Activated B cell treated with CpG ODN at 0.5 μM for 24 hours (primary cell): ENCODE results near the gene TMEM87B. TPM values are rescaled to one million over a fixed set of nuclear protein-coding genes. Genes with fewer than 3 reads are reported as not detected.

Experiments
- ATAC-seq: fragments of 200-7000 bp; cut with Tn5 transposase; one replicate; pipeline ENCODE4 v1.10.0; 2021; ENCODE audit warnings: low read depth, mild to moderate bottlenecking, moderate library complexity
- CTCF ChIA-PET: fragments of 350-600 bp; sonication (Branson Sonifier 250); formaldehyde crosslinking; loops from one replicate; lab custom pipeline; 2021; ENCODE audit warnings: antibody characterized with exemption; lab: Charles Lee
- POLR2A ChIA-PET: fragments of 350-600 bp; sonication (Branson Sonifier 250); formaldehyde crosslinking; loops from one replicate; lab custom pipeline; 2021; ENCODE audit warnings: antibody characterized with exemption; lab: Charles Lee
- DNase-seq: peaks from one replicate; pipeline ENCODE4 v3.0.0; 2022
- H3K27ac Mint-ChIP-seq: one replicate; pipeline ENCODE4 v1.8.0; 2020; ENCODE audit warnings: mixed read lengths
- H3K27me3 Mint-ChIP-seq: one replicate; pipeline ENCODE4 v1.8.0; 2021; ENCODE audit warnings: mixed read lengths
- H3K36me3 Mint-ChIP-seq: one replicate; pipeline ENCODE4 v1.8.0; 2021; ENCODE audit warnings: low read depth, mixed read lengths
- H3K4me1 Mint-ChIP-seq: one replicate; pipeline ENCODE4 v1.8.0; 2021; ENCODE audit warnings: mixed read lengths
- H3K4me3 Mint-ChIP-seq: one replicate; pipeline ENCODE4 v1.8.0; 2020; ENCODE audit warnings: mild to moderate bottlenecking, mixed read lengths
- H3K9me3 Mint-ChIP-seq: one replicate; pipeline ENCODE4 v1.8.0; 2020; ENCODE audit warnings: mixed read lengths
- intact Hi-C: fragments of 100-400 bp; cut with micrococcal nuclease; formaldehyde crosslinking; loops from one replicate; pipeline ENCODE4 v1.15.1; 2024
- total RNA-seq: library from RNA; stranded (reverse); gene quantifications from 2 replicates; pipeline ENCODE4 v1.2.3, GENCODE V29; 2022
- TF ChIP-seq, protein P1 (sequence below): fragments of 200-600 bp; IDR thresholded peaks from one replicate; pipeline ENCODE4 v1.8.0; 2022; ENCODE audit warnings: antibody characterized with exemption, mild to moderate bottlenecking

Gene TMEM87B
- total RNA-seq, 1 donor from 2014 or later: 19.8 TPM

DNA sequence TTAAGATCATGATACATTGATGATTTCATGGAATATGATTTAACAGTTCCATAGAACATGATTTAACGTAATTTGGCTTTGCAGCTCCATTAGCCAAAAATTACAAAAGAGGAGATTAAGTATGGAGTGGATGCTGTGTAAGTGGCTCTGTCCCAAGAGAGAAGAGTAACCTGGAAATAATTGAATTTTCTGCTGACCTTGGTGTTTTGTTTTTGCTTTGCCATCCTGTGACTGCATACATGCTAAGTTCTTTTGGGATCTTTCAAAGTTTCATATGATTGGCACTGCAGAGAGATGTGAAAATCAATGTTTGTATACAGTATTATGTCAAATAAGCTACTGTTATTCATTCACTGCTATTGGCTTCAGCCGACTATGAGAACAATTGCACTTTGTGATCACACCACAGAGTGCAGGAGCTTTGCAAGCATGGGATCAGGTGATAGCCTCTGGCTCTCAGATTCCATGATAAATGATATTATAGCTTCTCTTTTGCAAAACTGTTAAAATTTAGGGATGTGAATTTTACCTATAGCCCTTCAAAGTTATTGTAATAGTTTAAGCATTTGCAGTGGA lies 46.1 kb upstream of the TMEM87B start:
- Mint-ChIP-seq H3K4me1 (peaks cover 13% of the 10 kb centered on the region), H3K9me3 (no peaks in the 10 kb centered on the region), H3K36me3 (no peaks in the 10 kb centered on the region), H3K27ac (no peak overlapping the region), H3K27me3 (no peaks in the 10 kb centered on the region), H3K4me3 (no peak overlapping the region)
- no peak for DNase-seq
- intact Hi-C loops: no loop called here
- no peak for ATAC-seq
- ChIA-PET CTCF (no interaction called here), POLR2A (no interaction called here)
- TF ChIP-seq, protein P1, sequence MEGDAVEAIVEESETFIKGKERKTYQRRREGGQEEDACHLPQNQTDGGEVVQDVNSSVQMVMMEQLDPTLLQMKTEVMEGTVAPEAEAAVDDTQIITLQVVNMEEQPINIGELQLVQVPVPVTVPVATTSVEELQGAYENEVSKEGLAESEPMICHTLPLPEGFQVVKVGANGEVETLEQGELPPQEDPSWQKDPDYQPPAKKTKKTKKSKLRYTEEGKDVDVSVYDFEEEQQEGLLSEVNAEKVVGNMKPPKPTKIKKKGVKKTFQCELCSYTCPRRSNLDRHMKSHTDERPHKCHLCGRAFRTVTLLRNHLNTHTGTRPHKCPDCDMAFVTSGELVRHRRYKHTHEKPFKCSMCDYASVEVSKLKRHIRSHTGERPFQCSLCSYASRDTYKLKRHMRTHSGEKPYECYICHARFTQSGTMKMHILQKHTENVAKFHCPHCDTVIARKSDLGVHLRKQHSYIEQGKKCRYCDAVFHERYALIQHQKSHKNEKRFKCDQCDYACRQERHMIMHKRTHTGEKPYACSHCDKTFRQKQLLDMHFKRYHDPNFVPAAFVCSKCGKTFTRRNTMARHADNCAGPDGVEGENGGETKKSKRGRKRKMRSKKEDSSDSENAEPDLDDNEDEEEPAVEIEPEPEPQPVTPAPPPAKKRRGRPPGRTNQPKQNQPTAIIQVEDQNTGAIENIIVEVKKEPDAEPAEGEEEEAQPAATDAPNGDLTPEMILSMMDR: no peak

DNA sequence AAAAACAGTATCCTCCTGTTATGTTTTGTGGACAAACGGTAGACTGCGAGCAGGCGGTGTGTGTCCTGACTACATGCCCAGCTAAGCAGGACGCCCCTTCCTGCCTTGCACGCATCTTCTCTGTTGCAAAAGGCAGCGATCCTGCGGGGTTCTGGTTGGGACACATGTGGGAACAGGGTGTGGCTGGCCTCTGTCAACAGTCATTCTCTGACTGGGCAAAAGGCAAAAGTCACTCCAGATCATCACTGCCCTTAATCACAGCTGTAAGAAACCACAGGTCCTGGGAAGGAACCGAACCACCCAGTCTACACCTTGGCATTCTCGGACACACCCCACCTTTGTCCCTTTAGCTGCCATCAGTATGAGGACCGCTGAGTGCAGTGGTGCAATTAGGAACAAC lies 44.3 kb upstream of the TMEM87B start:
- ATAC-seq (no peak), DNase-seq (no peak)
- Mint-ChIP-seq H3K4me3 (no peak overlapping the region), H3K4me1 (peaks cover 5% of the 10 kb centered on the region), H3K27me3 (peaks cover 3% of the 10 kb centered on the region), H3K36me3 (no peaks in the 10 kb centered on the region), H3K27ac (no peak overlapping the region), H3K9me3 (peaks cover 2% of the 10 kb centered on the region)
- CTCF ChIA-PET: no interaction called here
- POLR2A ChIA-PET: no interaction called here
- TF ChIP-seq, protein P1: no peak
- intact Hi-C loops: no loop called here

DNA sequence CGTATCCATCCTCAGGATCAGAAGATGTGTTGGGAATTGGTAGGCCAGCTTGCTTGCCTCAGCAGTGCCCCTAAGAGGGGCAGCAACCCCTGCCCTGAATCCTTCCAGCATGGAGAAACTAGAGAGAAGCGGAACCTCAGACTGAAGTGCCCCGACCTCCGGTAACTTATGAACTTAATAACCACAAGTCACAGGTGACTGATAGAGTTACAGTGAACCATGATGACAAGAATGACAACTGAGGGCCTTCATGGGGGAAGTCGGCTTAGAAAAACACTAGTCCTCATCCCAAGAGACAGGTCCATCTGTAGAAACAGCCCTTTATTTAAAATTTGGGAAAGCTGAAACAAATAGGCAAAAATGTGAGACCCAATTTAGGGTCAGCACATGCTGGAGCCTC lies 42.5 kb upstream of the TMEM87B start:
- TF ChIP-seq, protein P1: no peak
- Mint-ChIP-seq H3K27ac (no peak overlapping the region), H3K36me3 (no peaks in the 10 kb centered on the region), H3K4me3 (no peak overlapping the region), H3K4me1 (peaks cover 5% of the 10 kb centered on the region), H3K9me3 (peaks cover 2% of the 10 kb centered on the region), H3K27me3 (peaks cover 7% of the 10 kb centered on the region)
- intact Hi-C loops: no loop called here
- POLR2A ChIA-PET: no interaction called here
- CTCF ChIA-PET: no interaction called here
- DNase-seq (no peak), ATAC-seq (no peak)

DNA sequence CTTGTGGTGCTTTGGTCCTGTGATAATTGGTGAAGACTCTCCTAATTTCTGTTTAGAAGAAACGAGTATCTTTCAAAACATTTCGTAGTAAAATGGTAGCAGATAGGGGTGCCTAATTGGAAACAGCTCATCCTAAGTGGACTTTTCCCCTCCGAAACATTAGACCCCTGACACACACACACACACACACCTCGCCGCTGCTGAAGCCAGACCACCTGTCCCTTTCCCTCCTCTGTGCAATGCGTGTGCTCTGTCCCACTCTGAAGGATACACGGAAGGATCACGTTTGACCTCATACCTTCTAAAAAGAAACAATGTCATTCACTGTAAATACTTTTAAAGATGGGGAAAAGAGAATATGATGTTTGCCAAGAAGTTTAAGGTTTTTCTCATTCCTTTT lies 36.2 kb upstream of the TMEM87B start:
- no peaks in the 10 kb centered on the region for H3K4me1 Mint-ChIP-seq
- ChIA-PET CTCF (interaction anchor here (0.6 kb wide), 1 partner anchor 936 kb away, joined by 3 read pairs; no protein-coding TSS in a partner anchor), POLR2A (no interaction called here)
- no peak for DNase-seq
- no peak overlapping the region for H3K27ac Mint-ChIP-seq
- no peak overlapping the region for H3K4me3 Mint-ChIP-seq
- intact Hi-C loops: no loop called here
- ATAC-seq: no peak
- TF ChIP-seq, protein P1: no peak
- peaks cover 2% of the 10 kb centered on the region for H3K9me3 Mint-ChIP-seq
- no peaks in the 10 kb centered on the region for H3K36me3 Mint-ChIP-seq
- peaks cover 14% of the 10 kb centered on the region for H3K27me3 Mint-ChIP-seq

DNA sequence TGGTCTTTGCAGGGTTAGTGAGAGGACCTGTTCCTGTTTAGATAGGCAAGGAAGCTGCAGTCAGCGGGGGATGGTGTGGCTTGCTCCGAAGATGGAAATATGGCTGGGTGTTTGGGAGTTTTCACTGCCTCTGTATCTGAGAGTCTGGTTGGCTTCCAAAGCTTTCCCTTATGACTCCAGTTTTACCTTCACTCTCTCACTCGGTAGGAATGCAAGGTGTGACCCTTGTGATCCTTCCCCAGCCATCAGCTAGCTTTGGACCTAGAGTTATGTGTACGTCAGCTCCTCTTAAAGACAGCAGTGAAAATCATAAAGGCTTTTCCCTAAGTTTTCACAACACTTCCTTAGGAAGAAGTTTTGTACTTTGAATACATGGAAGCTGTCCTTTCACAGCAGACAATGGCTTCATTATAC lies 35.5 kb upstream of the TMEM87B start:
- DNase-seq: no peak

More for the DNA sequence above, 35.5 kb upstream of the TMEM87B start:
- Mint-ChIP-seq H3K27me3 (peaks cover 14% of the 10 kb centered on the region), H3K4me3 (no peak overlapping the region), H3K27ac (no peak overlapping the region), H3K36me3 (no peaks in the 10 kb centered on the region), H3K9me3 (peaks cover 2% of the 10 kb centered on the region), H3K4me1 (no peaks in the 10 kb centered on the region)
- no peak for ATAC-seq
- intact Hi-C loops: no loop called here
- ChIA-PET CTCF (interaction anchor here (0.6 kb wide), 1 partner anchor 936 kb away, joined by 3 read pairs; no protein-coding TSS in a partner anchor), POLR2A (no interaction called here)
- TF ChIP-seq, protein P1: no peak
